Nephron (organoid): ENCODE results near the gene ADAMTS1.
A peak's percentile ranks its signal among the peaks of the same experiment; 100 is the strongest.

Source experiments
- H3K27ac Mint-ChIP-seq, 3 experiments: 2 replicates each; pipeline ENCODE4 v1.8.0; 2020; ENCODE audit warnings: mixed read lengths in 3 of 3, mild to moderate bottlenecking in 2 of 3, moderate library complexity in 1 of 3
- H3K27me3 Mint-ChIP-seq: 2 replicates; pipeline ENCODE4 v1.8.0; 2021; ENCODE audit warnings: low read depth, mild to moderate bottlenecking, moderate library complexity, mixed read lengths
- H3K36me3 Mint-ChIP-seq: 2 replicates; pipeline ENCODE4 v1.8.0; 2020; ENCODE audit warnings: low read depth, mixed read lengths
- H3K4me1 Mint-ChIP-seq: 2 replicates; pipeline ENCODE4 v1.8.0; 2020; ENCODE audit warnings: mixed read lengths
- H3K4me3 Mint-ChIP-seq, 3 experiments: 2 replicates each; pipeline ENCODE4 v1.8.0; 2020; ENCODE audit warnings: mild to moderate bottlenecking in 3 of 3, mixed read lengths in 3 of 3, moderate library complexity in 2 of 3
- H3K9me3 Mint-ChIP-seq: 2 replicates; pipeline ENCODE4 v1.8.0; 2020; ENCODE audit warnings: mixed read lengths
- CTCF ChIP-seq, 3 experiments: fragments of 200-600 bp; sonication (generic); IDR thresholded peaks; one replicate each; pipeline ENCODE4 v1.5.0; 2021; ENCODE audit warnings: antibody characterized with exemption in 3 of 3; ENCODE audit not compliant: unreplicated experiment in 3 of 3

ADAMTS1 gene

DNA sequence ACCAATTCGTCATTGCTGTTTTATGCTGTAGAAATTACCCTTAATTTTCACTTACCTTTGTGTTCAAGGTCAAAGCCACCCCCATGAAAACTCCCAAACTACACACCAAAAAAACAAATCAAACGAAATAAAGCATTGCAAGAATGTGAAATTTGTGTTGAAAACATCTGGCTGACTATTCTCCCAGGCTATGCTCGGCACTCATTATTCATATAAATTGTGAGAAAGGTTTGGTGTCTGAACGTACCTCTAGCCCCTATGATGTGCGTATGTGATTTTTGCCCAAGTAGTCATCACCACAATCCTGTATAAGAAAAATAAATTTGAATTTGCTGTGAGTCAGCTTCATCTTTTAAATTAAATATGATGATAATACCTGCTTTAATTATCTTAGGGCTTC, 34.9 kb downstream of the ADAMTS1 start:
- Mint-ChIP-seq H3K36me3 (no peaks in the 10 kb centered on the region), H3K9me3 (no peaks in the 10 kb centered on the region), H3K4me3 (no peak overlapping the region), H3K4me1 (peaks cover 40% of the 10 kb centered on the region), H3K27ac (peak overlapping the region in 2 of 3 experiments; percentile 48 to 66), H3K27me3 (no peaks in the 10 kb centered on the region)
- no peak for TF ChIP-seq CTCF (IDR thresholded peaks at IDR 0.05; ENCODE audit: unreplicated experiment in 3 of 3)

DNA sequence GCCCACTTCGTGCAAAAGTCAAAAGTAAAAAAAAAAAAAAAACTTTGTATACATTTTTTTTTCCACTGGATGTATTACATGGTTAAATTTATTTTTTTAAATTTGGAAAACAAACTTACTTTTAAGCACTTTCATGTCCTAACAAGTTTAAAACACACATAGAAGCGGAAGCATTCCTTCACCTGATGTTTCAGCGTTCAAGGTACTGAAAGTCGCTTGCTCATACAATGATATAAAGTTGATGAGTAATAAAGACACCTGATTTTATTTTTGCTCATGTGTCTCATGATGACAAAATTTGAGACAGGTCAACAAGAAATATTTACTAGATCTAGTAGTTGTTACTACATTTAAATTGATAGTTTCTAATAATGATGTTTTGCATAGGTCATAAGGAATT, 35.5 kb downstream of the ADAMTS1 start:
- Mint-ChIP-seq H3K36me3 (no peaks in the 10 kb centered on the region), H3K27ac (no peak overlapping the region), H3K4me3 (no peak overlapping the region), H3K4me1 (peaks cover 45% of the 10 kb centered on the region), H3K27me3 (no peaks in the 10 kb centered on the region), H3K9me3 (no peaks in the 10 kb centered on the region)
- TF ChIP-seq CTCF (IDR thresholded peaks at IDR 0.05; ENCODE audit: unreplicated experiment in 3 of 3), result no peak

DNA sequence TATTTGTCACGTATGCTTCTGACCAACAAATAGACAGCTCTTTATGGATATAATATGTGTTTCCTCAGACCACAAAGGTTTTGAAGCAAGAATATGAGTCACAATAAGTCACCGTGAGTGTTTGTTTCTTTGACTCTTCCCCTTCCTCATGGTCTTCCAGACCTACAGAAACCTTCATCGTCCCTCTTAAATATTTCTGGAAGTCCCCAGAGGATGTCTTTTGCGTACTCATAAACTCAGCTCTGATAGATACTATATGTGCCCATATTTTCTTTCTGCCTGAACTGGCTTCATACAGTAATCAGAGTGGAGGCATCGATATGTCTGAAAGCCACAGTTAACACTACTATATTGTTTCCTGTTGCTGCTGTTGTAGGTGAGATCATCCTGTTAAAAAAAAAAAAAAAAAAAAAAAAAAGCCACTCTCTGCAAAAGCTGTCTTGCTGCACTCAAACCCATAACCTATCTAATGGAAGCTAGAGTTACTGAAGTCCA, 38.4 kb downstream of the ADAMTS1 start:
- H3K9me3 Mint-ChIP-seq, result no peaks in the 10 kb centered on the region
- no peaks in the 10 kb centered on the region for H3K36me3 Mint-ChIP-seq
- H3K27me3 Mint-ChIP-seq, result peaks cover 4% of the 10 kb centered on the region
- peaks cover 47% of the 10 kb centered on the region for H3K4me1 Mint-ChIP-seq
- TF ChIP-seq CTCF (IDR thresholded peaks at IDR 0.05; ENCODE audit: unreplicated experiment in 3 of 3), result no peak
- H3K4me3 Mint-ChIP-seq, result no peak overlapping the region
- H3K27ac Mint-ChIP-seq, result no peak overlapping the region

GRCh38 chr21:26804895-26805609, 40.2 kb downstream of the ADAMTS1 start:
- TF ChIP-seq CTCF (IDR thresholded peaks at IDR 0.05; ENCODE audit: unreplicated experiment in 3 of 3), result no peak
- Mint-ChIP-seq H3K4me3 (no peak overlapping the region), H3K9me3 (peaks cover 2% of the 10 kb centered on the region), H3K36me3 (no peaks in the 10 kb centered on the region), H3K4me1 (peaks cover 52% of the 10 kb centered on the region), H3K27me3 (peaks cover 4% of the 10 kb centered on the region), H3K27ac (peak overlapping the region in 2 of 3 experiments; percentile 82 to 98)

DNA sequence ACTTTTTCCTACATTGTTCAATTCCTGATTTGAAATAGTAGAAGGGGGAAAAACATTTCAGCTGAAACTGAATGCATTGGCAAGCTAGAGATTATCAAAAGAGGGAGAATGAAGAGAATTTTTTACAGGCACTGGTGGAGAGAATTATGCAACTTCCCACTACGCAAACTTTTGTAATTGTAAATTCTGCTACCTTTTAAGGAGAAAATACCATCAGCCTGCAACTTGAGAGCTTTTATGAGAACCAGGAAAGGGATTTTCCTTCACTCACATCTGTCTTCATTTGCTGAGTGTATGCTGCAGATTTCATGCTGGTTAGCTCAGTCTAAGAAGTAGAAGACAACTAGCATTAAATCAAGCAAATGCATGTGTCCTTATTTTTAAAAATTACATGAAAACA, 43.7 kb downstream of the ADAMTS1 start:
- Mint-ChIP-seq H3K4me3 (peak overlapping the region in 1 of 3 experiments; percentile 55), H3K36me3 (no peaks in the 10 kb centered on the region), H3K27me3 (peaks cover 4% of the 10 kb centered on the region), H3K27ac (peak overlapping the region; percentile 88 to 98 (median 95)), H3K4me1 (peaks cover 82% of the 10 kb centered on the region), H3K9me3 (peaks cover 2% of the 10 kb centered on the region)
- no peak for TF ChIP-seq CTCF (IDR thresholded peaks at IDR 0.05; ENCODE audit: unreplicated experiment in 3 of 3)

GRCh38 chr21:26800970-26801431, 44.2 kb downstream of the ADAMTS1 start:
- peak overlapping the region; percentile 88 to 98 (median 95) for H3K27ac Mint-ChIP-seq
- peaks cover 4% of the 10 kb centered on the region for H3K27me3 Mint-ChIP-seq
- H3K4me1 Mint-ChIP-seq, result peaks cover 86% of the 10 kb centered on the region
- H3K36me3 Mint-ChIP-seq, result no peaks in the 10 kb centered on the region
- TF ChIP-seq CTCF (IDR thresholded peaks at IDR 0.05; ENCODE audit: unreplicated experiment in 3 of 3), result no peak
- H3K4me3 Mint-ChIP-seq, result peak overlapping the region in 2 of 3 experiments; percentile 22 to 55
- peaks cover 2% of the 10 kb centered on the region for H3K9me3 Mint-ChIP-seq
